HL-60 (cell line): ENCODE measurements around the gene IFI27L1.

Experiments used
- DNase-seq, 2 experiments: peaks; one replicate each; pipeline ENCODE4 v3.0.0-alpha.2; 2010 to 2020; ENCODE audit warnings: low read depth in 1 of 2, low spot score in 1 of 2
- H3K27ac ChIP-seq: fragments of 250-450 bp; sonication (Bioruptor Pico); replicated peaks from 2 replicates; pipeline ENCODE4 v1.5.1; 2020; ENCODE audit warnings: mild to moderate bottlenecking, moderate library complexity
- H3K27me3 ChIP-seq: fragments of 250-450 bp; sonication (Bioruptor Pico); 2 replicates; pipeline ENCODE4 v1.5.1; 2021; ENCODE audit warnings: mild to moderate bottlenecking, moderate library complexity; ENCODE audit not compliant: insufficient read depth, poor library complexity, severe bottlenecking
- H3K4me3 ChIP-seq: replicated peaks from 2 replicates; pipeline ENCODE4 v1.5.1; 2011; ENCODE audit warnings: mild to moderate bottlenecking, control low read depth, low read length; ENCODE audit not compliant: insufficient read depth
- CTCF ChIP-seq: IDR thresholded peaks from one replicate; pipeline ENCODE4 v1.5.1; 2011; ENCODE audit warnings: low read length, control low read depth, inconsistent platforms; ENCODE audit not compliant: insufficient read depth
- GABPA ChIP-seq: IDR thresholded peaks from 2 replicates; pipeline ENCODE4 v1.6.1; 2012; ENCODE audit warnings: low read depth
- POLR2AphosphoS5 ChIP-seq: IDR thresholded peaks from 2 replicates; pipeline ENCODE4 v1.6.1; 2012; ENCODE audit warnings: low read depth
- REST ChIP-seq: IDR thresholded peaks from 2 replicates; pipeline ENCODE4 v1.6.1; 2012; ENCODE audit warnings: low read depth; ENCODE audit not compliant: insufficient replicate concordance
- SPI1 ChIP-seq: IDR thresholded peaks from 2 replicates; pipeline ENCODE4 v1.6.1; 2012; ENCODE audit warnings: low read depth, mild to moderate bottlenecking, borderline replicate concordance

The IFI27L1 gene

GRCh38 chr14:94122438-94122837 lies 41.3 kb downstream of the IFI27L1 start:
- TF ChIP-seq CTCF (no peak), POLR2AphosphoS5 (no peak), REST (no peak), SPI1 (no peak), GABPA (no peak)
- H3K4me3 ChIP-seq, result no peak overlapping the region

GRCh38 chr14:94123296-94123695 lies 42.2 kb downstream of the IFI27L1 start:
- Histone ChIP-seq H3K27me3 (no peaks in the 10 kb centered on the region), H3K27ac (no peak overlapping the region), H3K4me3 (no peak overlapping the region)
- TF ChIP-seq GABPA (no peak), POLR2AphosphoS5 (no peak), REST (no peak), SPI1 (no peak), CTCF (no peak)
- no peak for DNase-seq

More at GRCh38 chr14:94122438-94122837, 41.3 kb downstream of the IFI27L1 start:
- H3K27ac ChIP-seq, result no peak overlapping the region
- no peak for DNase-seq
- no peaks in the 10 kb centered on the region for H3K27me3 ChIP-seq

GRCh38 chr14:94123868-94124267 lies 42.8 kb downstream of the IFI27L1 start:
- no peak overlapping the region for H3K27ac ChIP-seq
- DNase-seq, result no peak
- H3K4me3 ChIP-seq, result no peak overlapping the region
- TF ChIP-seq GABPA, result no peak
- no peak for TF ChIP-seq SPI1
- no peak for TF ChIP-seq CTCF
- no peak for TF ChIP-seq REST
- no peak for TF ChIP-seq POLR2AphosphoS5
- no peaks in the 10 kb centered on the region for H3K27me3 ChIP-seq
